Bone marrow (tissue), 2 donors: ENCODE data around the gene AK2.
"Not testable (repeated sequence)": the region's sequence is repeated elsewhere in the genome, so short reads cannot be mapped to it uniquely, and the experiment has no call there.

Experiments
- DNase-seq, 2 donors: peaks; one replicate each; lab custom pipeline; 2025; lab: John Stamatoyannopoulos, UW

The AK2 gene

GRCh38 chr1:33050221-33051076 is 13.8 kb upstream of the AK2 start:
- DNase-seq = no peak

DNA sequence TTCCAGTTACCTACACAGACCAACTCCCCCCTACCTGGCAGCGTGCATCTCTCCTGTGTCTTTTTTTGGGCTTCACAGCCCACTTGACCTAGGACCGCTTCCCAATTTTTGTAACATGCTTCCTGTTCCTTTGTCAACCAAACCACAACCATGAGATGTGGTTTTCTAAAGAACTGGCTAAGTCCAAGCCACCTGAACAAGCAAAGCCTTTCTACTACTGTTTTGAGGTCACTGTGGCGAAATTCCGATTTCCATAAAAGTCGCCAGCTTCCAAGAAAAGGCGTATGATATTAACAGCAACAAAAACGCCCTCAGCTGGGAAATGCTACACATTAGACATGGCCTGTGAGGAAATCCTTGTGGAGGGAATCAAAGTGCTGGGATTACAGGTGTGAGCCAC is 12.7 kb upstream of the AK2 start:
- DNase-seq = no peak

DNA sequence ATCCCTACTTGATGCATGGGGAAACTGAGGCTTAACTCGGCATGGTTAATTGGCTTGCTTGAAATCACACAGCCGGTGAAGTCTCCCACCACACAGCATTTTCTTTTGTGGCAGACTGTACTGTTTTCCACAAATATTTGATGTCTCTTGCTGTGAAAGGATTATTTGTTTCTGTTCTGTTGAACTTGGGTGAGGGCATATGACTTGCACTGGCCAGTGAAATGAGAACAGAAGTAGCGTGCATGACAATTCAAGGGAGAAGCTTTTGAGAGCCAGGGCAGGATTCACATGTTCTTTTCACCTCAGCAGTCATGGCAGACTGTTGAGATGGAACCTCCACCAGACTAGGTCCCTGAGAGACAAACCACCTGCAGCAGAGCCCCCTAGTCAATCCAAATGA is 11.7 kb upstream of the AK2 start:
- DNase-seq = no peak

- DNase-seq = no peak
These were observed 11.2 kb upstream of the AK2 start for GRCh38 chr1:33047839-33048305.

- no peak for DNase-seq
These were observed 10.6 kb upstream of the AK2 start for GRCh38 chr1:33047290-33047689.

DNA sequence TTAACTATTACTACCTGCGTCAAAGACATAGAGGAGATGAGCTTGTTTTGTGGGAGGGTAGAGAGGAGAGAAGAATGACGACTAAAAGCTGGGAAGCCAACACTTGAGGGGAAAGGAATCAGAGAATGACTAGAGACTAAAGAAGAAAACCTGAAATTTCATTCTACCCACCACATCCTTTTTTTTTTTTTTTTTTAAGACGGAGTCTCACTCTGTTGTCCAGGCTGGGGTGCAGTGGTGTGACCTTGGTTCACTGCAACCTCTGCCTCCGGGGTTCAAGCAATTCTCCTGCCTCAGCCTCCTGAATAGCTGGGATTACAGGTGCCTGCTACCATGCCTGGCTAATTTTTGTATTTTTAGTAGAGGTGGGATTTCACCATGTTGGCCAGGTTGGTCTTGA is 9.6 kb upstream of the AK2 start:
- DNase-seq = not testable (repeated sequence)

- no peak for DNase-seq
These were observed 9.1 kb upstream of the AK2 start for GRCh38 chr1:33045814-33046213.

GRCh38 chr1:33045246-33045645 is 8.6 kb upstream of the AK2 start:
- no peak for DNase-seq

DNA sequence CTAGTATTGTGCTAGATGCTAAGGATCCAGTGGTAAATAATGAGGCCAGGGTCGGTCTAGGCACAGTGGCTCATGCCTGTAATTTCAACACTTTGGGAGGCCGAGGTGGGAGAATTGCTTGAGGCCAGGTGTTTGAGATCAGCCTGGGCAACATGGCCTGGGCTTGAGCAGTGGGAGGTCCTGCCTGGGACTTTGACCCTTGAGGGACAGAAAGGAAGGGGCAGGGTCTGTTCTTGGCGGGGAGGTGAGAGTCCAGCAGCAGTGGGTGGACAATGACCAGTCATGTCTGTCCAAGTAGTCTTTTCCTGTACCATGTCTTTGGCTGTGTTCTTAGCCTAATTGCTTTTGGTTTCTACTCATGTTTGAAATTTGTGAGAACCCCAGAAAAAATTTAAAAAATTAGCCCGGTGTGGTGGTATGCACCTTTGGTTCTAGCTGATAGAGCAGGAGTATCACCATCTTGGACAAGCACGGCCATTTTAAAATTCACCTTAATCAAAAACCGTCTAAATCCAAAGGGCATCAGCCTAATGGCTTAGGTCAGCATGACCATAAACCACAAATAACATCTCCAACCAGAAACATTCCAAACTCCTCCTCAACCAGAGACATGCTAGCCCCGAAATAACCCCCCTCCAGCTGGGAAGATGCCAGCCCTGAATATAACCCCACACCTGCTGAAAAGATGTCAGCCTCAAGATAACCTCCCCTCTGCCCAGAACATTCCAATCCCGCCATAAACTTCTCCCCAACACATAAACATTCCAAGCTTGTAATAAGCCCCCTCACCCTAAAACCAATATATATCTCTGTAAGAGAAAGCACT is 6.8 kb upstream of the AK2 start:
- DNase-seq = no peak

GRCh38 chr1:33042831-33043230 is 6.1 kb upstream of the AK2 start:
- no peak for DNase-seq

DNA sequence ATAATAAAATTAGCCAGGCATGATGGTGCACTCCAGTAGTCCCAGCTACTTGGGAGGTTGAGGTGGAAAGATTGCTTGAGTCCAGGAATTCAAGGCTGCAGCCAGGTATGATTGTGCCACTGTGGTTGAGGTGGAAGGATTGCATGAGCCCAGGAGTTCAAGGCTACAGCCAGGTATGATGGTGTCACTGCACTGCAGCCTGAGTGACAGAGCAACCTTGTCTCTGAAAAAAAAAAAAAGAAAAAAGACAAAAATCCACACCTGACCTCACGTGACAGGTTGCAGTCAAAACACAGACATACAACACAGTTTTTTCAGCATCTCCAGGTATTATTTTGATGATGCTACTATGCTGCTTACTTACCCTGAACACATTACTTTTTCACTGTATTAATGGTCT is 4.3 kb upstream of the AK2 start:
- no peak for DNase-seq

DNA sequence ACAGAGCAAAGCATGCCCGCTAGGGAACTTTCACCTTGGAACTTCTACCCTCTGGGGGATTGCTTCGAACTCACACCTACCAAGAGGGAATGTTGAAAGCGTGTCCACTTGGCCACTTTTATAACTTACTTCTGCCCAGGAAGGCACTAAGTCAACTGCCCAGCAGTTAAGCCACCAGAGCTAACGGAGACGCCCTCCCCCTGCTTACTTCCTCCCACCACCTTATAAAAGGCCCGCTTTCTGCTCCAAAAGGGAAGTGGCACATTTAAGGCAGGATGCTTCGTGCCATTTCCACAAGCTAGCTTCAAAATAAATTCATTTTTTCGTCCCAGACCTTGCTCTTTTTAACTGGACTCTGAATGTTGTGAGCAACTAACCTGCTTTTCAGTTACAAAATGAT is 3.2 kb upstream of the AK2 start:
- DNase-seq = peak in 1 of 2 donors; percentile 9

DNA sequence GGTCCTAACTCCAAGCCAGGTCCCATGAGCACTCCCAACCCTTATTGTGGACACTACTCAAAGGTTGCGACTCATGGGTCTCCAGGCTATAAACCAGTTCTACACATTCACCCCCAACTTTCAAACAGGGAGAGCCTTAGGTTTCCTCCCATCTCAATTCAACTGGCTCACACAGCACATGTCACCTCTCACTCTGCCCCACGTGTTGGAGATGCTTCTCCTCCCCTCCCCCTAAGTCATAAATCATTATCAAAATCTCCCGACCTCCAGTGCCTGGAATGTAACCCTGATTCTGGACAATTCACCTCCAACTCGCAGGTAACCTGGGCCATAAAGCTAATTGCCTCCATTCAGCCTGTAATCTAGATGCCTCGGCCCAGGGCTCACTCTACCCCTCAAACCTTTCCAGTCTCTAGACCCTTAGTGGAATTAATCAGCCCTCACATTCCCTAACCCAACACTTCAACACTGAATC is 595 bp downstream of the AK2 start:
- DNase-seq = no peak

DNA sequence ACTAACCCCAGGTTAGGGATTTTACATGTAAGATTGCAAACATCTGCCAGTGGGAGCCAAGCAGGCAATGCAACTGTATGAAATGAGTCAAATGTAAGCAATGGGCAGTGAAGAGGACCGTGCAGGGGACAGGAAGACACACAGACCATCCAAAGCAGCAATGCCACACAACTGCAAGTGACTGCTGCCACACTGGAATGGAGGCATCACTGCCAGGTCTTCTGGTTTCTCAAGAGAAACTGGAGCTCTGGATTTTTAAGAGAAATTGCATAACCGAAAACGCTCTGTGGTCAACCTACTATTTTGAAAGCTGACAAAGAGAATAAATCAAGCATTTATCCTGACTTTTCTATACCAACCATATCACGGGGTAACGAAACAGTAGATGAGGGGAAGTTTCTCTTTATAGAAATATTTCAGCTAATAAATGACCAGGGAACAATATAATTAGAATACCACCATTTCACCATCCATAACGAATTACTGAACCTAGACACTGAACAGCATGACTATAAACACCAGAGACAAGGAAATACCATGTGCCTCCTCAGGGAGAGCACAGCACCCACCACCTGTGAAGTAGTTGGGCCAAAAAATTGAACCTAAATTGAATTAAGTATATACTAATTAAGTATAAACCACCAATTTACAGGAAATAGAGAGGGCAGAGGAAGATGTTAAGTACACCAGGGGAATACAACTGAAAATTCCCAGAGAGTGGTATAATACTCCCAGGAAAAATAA is 4.4 kb downstream of the AK2 start:
- no peak for DNase-seq

DNA sequence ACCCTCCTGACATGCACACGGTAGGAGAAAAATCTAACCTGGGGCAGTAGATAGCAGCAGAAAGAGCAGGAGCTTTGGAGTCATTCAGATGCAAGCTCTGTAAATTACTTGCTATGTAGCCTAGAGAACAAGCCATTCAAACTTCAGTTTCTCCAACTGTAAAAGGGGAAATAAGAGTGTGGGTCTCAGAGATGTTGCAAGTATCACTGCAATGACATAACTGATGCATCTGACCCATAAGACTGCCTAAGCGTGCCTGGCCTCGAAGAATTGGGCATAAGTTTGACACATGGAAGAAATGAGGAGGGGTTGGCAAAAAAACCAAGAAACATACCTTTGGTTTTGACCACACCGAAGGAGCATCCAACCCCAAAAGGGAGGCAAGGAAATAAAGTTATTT is 5.2 kb downstream of the AK2 start:
- DNase-seq = no peak

- no peak for DNase-seq
These were observed 6.1 kb downstream of the AK2 start for GRCh38 chr1:33030575-33030974.

DNA sequence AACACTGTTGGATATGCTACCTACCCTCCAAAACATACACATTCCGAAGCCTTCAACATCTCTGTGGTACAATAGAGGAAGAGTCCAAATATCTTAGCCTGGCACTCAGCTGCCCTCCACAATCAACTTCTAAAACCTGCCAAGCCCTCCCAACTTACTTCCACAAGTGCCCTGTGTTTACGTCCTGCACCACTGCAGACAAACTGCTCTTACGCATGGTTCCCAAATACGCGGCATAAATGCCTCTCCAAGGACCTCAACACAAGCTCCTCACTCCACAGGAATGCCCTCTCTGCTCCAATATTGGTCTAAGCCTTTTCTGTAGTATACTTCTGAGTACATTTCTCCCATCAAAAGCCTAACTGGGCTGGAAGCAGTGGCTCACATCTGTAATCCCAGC is 6.8 kb downstream of the AK2 start:
- DNase-seq = no peak

DNA sequence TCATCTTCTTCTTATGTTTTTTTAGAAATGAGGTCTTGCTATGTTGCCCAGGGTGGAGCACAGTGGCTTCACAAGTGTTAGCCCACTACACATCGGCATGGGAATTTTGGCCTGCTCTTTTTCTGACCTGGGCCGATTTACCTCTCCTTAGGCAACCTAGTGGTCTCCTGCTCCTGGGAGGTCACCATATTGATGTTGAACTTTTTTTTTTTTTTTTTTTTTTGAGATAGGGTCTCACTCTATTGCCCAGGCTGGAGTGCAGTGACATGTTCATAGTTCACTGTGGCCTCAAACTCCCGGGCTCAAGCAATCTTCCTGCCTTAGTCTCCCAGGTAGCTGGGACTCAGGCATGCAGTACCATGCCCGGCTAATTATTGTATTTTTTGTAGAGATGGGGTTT is 7.5 kb downstream of the AK2 start:
- no peak for DNase-seq

GRCh38 chr1:33025761-33026160 is 10.9 kb downstream of the AK2 start:
- no peak for DNase-seq

- no peak for DNase-seq
These were observed 11.5 kb downstream of the AK2 start for GRCh38 chr1:33025180-33025569.

GRCh38 chr1:33024430-33025179 is 12.1 kb downstream of the AK2 start:
- not testable (repeated sequence) for DNase-seq
